B cell (primary cell): ENCODE measurements around the gene ANKRD11. TPM values are rescaled to one million over a fixed set of nuclear protein-coding genes. Genes with fewer than 3 reads are reported as not detected.
"Not testable (repeated sequence)": the region's sequence is repeated elsewhere in the genome, so short reads cannot be mapped to it uniquely, and the experiment has no call there.

Experiments
- ATAC-seq: fragments of 200-7000 bp; cut with Tn5 transposase; one replicate; pipeline ENCODE4 v1.10.0; 2021; ENCODE audit warnings: low read depth, mild to moderate bottlenecking, moderate number of reproducible peaks, moderate library complexity
- CTCF ChIA-PET: fragments of 350-600 bp; sonication (Branson Sonifier 250); formaldehyde crosslinking; loops from one replicate; lab custom pipeline; 2021; ENCODE audit warnings: antibody characterized with exemption, inconsistent platforms; lab: Charles Lee
- POLR2A ChIA-PET: fragments of 350-600 bp; sonication (Branson Sonifier 250); formaldehyde crosslinking; loops from one replicate; lab custom pipeline; 2021; ENCODE audit warnings: antibody characterized with exemption; lab: Charles Lee
- DNase-seq: peaks from one replicate; pipeline ENCODE4 v3.0.0; 2013
- H2AFZ ChIP-seq: 2 replicates; pipeline ENCODE4 v1.6.1; 2012; ENCODE audit warnings: mild to moderate bottlenecking, low read depth, low read length; ENCODE audit not compliant: insufficient read depth, poor library complexity, severe bottlenecking
- H3K27ac ChIP-seq, 2 donors: 1 replicate in 1 of 2; 2 replicates in 1 of 2; pipeline ENCODE4 v1.5.1; 2012 to 2013; ENCODE audit warnings: low read length in 2 of 2, mild to moderate bottlenecking in 2 of 2, moderate library complexity in 1 of 2
- H3K27me3 ChIP-seq, 4 experiments: fragments of 200-600 bp in 1 of 4; sonication (generic) in 1 of 4; replicated peaks in 1 of 4; 1 replicate in 2 of 4; 2 replicates in 2 of 4; pipeline versions ENCODE4 v1.6.1 to v1.7.0; 2013 to 2016; ENCODE audit warnings: low read length in 3 of 4, mild to moderate bottlenecking in 2 of 4, mixed read lengths in 1 of 4, moderate library complexity in 1 of 4; ENCODE audit not compliant: insufficient read depth in 4 of 4, control insufficient read depth in 3 of 4; ENCODE audit errors: control extremely low read depth in 1 of 4
- H3K36me3 ChIP-seq, 2 experiments: replicated peaks in 1 of 2; 1 replicate in 1 of 2; 2 replicates in 1 of 2; pipeline versions ENCODE4 v1.6.1 to v1.7.1; 2013; ENCODE audit warnings: low read length in 1 of 2; ENCODE audit not compliant: insufficient read depth in 2 of 2, control insufficient read depth in 1 of 2; ENCODE audit errors: control extremely low read depth in 1 of 2, extremely low read depth in 1 of 2
- H3K4me1 ChIP-seq, 2 donors: fragments of 200-600 bp in 1 of 2; sonication (generic) in 1 of 2; 1 replicate in 1 of 2; 2 replicates in 1 of 2; pipeline versions ENCODE4 v1.5.1 to v1.6.1; 2013 to 2017; ENCODE audit warnings: low read length in 2 of 2; ENCODE audit not compliant: control insufficient read depth in 2 of 2, insufficient read depth in 2 of 2
- H3K4me2 ChIP-seq: replicated peaks from 2 replicates; pipeline ENCODE3; 2012; ENCODE audit warnings: mild to moderate bottlenecking, low read depth, low read length; ENCODE audit not compliant: poor library complexity, severe bottlenecking
- H3K4me3 ChIP-seq, 5 experiments: fragments of 200-600 bp in 1 of 5; sonication (generic) in 1 of 5; 1 replicate in 3 of 5; 2 replicates in 2 of 5; pipeline versions ENCODE4 v1.5.1 to v1.7.0; 2011 to 2016; ENCODE audit warnings: low read length in 4 of 5, mild to moderate bottlenecking in 4 of 5, low read depth in 2 of 5, control low read depth in 1 of 5, moderate library complexity in 1 of 5; ENCODE audit not compliant: insufficient read depth in 1 of 5; ENCODE audit errors: control extremely low read depth in 1 of 5, extremely low read depth in 1 of 5
- H3K79me2 ChIP-seq: fragments of 200-600 bp; sonication (generic); one replicate; pipeline ENCODE4 v1.6.0; 2016; ENCODE audit warnings: low read length; ENCODE audit not compliant: control insufficient read depth, insufficient read depth
- H3K9ac ChIP-seq: fragments of 200-600 bp; sonication (generic); 2 replicates; pipeline ENCODE4 v1.6.1; 2017; ENCODE audit warnings: mild to moderate bottlenecking, low read length, moderate library complexity
- H3K9me3 ChIP-seq, 3 donors: one replicate each; pipeline versions ENCODE4 v1.6.1 to v1.7.1; 2013; ENCODE audit warnings: low read length in 2 of 3; ENCODE audit not compliant: control insufficient read depth in 2 of 3, insufficient read depth in 1 of 3; ENCODE audit errors: control extremely low read depth in 1 of 3
- H4K20me1 ChIP-seq: 2 replicates; pipeline ENCODE4 v1.6.0; 2012; ENCODE audit warnings: mild to moderate bottlenecking, low read length; ENCODE audit not compliant: insufficient read depth, control insufficient read depth, poor library complexity, severe bottlenecking
- H3K27ac Mint-ChIP-seq: one replicate; pipeline ENCODE4 v1.8.0; 2021; ENCODE audit warnings: mixed read lengths
- H3K27me3 Mint-ChIP-seq: one replicate; pipeline ENCODE4 v1.8.0; 2021; ENCODE audit warnings: mixed read lengths
- H3K4me1 Mint-ChIP-seq: one replicate; pipeline ENCODE4 v1.8.0; 2021; ENCODE audit warnings: mixed read lengths
- H3K4me3 Mint-ChIP-seq: one replicate; pipeline ENCODE4 v1.8.0; 2021; ENCODE audit warnings: mixed read lengths
- H3K9me3 Mint-ChIP-seq: one replicate; pipeline ENCODE4 v1.8.0; 2022; ENCODE audit warnings: mixed read lengths; ENCODE audit not compliant: insufficient read depth
- CTCF ChIP-seq: fragments of 200-600 bp; IDR thresholded peaks from one replicate; pipeline ENCODE4 v1.8.0; 2022; ENCODE audit warnings: antibody characterized with exemption, mild to moderate bottlenecking
- EZH2 ChIP-seq: IDR thresholded peaks from 2 replicates; pipeline ENCODE4 v1.6.1; 2012; ENCODE audit warnings: borderline replicate concordance, low read depth, mild to moderate bottlenecking, moderate library complexity, low read length; ENCODE audit not compliant: insufficient read depth, poor library complexity, severe bottlenecking
- WGBS: methylation state at CpG from one replicate; pipeline ENCODE4 v1.1.5; 2013; ENCODE audit warnings: missing lambda C conversion rate; ENCODE audit not compliant: insufficient coverage; 5-methylcytosine and 5-hydroxymethylcytosine counted together
- intact Hi-C: fragments of 100-400 bp; cut with micrococcal nuclease; formaldehyde crosslinking; loops from one replicate; pipeline ENCODE4 v1.10.0; 2022
- polyA plus RNA-seq: library from polyadenylated mRNA; depleted of rRNA; stranded (reverse); fragments of >200 nt; gene quantifications from 2 replicates; pipeline ENCODE4 v1.2.3, GENCODE V29; 2012
- total RNA-seq, 2 donors: library from RNA; stranded (reverse); fragments of 120-200 nt in 1 of 2; gene quantifications; 1 replicate in 1 of 2; 2 replicates in 1 of 2; pipeline versions ENCODE4 v1.2.3 to v1.2.4, GENCODE V29; 2013 to 2022

ANKRD11 gene
- total and polyA plus RNA-seq, 2 donors (not counting 1 experiment from before 2014, with no cell fraction given): 67.9 to 314 TPM

GRCh38 chr16:89430436-89431157, 59.8 kb downstream of the ANKRD11 start:
- intact Hi-C loops: no loop called here
- H2AFZ ChIP-seq: no peak overlapping the region
- Mint-ChIP-seq H3K27ac (no peak overlapping the region), H3K27me3 (no peaks in the 10 kb centered on the region), H3K4me3 (no peak overlapping the region), H3K4me1 (peaks cover 37% of the 10 kb centered on the region), H3K9me3 (no peaks in the 10 kb centered on the region)
- no peak overlapping the region for H3K27ac ChIP-seq
- H3K36me3 ChIP-seq: peaks cover 0 to 15% of the 10 kb centered on the region in 2 experiments
- 98% methylated on average over 16 of the region's 19 CpGs for WGBS
- CTCF ChIA-PET: no interaction called here
- peaks cover 88% of the 10 kb centered on the region for H3K79me2 ChIP-seq
- H3K9ac ChIP-seq: peak overlapping the region; percentile 17
- DNase-seq (no peak), ATAC-seq (no peak)
- no peak for TF ChIP-seq EZH2
- TF ChIP-seq CTCF: no peak
- H3K27me3 ChIP-seq: no peaks in the 10 kb centered on the region
- POLR2A ChIA-PET: no interaction called here
- H3K4me3 ChIP-seq: peak overlapping the region in 1 of 5 experiments; percentile 5
- peaks cover 88% of the 10 kb centered on the region for H4K20me1 ChIP-seq
- peak overlapping the region; percentile 59 for H3K4me2 ChIP-seq
- peaks cover 61 to 66% of the 10 kb centered on the region in 2 donors for H3K4me1 ChIP-seq
- H3K9me3 ChIP-seq: no peaks in the 10 kb centered on the region

GRCh38 chr16:89428605-89429004, 61.8 kb downstream of the ANKRD11 start:
- intact Hi-C loops, H3K4me2 ChIP-seq, H3K27me3 Mint-ChIP-seq, H3K9me3 Mint-ChIP-seq, H3K27ac Mint-ChIP-seq, H3K4me3 Mint-ChIP-seq, DNase-seq, CTCF ChIA-PET, H3K27ac ChIP-seq, POLR2A ChIA-PET, H3K4me3 ChIP-seq, H2AFZ ChIP-seq, H3K9me3 ChIP-seq, ATAC-seq, H3K9ac ChIP-seq, H3K27me3 ChIP-seq: not testable (repeated sequence)
- peaks cover 88% of the 10 kb centered on the region for H3K79me2 ChIP-seq
- H3K4me1 ChIP-seq: peaks cover 59 to 65% of the 10 kb centered on the region in 2 donors
- peaks cover 39% of the 10 kb centered on the region for H3K4me1 Mint-ChIP-seq
- H4K20me1 ChIP-seq: peaks cover 88% of the 10 kb centered on the region
- 80% methylated on average over 2 of the region's 7 CpGs for WGBS
- H3K36me3 ChIP-seq: peaks cover 0 to 13% of the 10 kb centered on the region in 2 experiments
